ENCODE results near the gene SLC24A4.

DNA sequence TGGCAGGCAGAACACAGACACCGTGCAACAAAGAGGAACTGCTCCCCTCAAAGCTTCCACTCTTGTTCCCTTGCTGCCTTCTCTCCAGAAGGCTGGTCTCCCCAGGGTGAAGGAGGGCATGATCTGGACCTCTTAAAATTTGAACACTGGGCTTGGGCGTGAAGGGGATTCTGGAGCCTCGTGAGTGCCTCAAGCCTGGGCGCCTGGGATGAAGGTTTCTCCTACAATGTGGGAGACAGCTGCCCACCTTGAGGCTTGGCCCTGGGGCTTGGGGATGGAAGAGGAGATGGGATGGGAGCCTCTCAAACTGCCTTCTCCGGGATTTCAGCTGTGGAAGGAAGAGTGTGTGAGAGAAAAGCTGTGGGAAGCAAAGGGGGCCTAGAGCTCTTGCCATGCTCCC is 182.9 kb downstream of the SLC24A4 start:
- TF ChIP-seq POLR2A (IDR thresholded peaks at IDR 0.05; ENCODE audit: low read length) (no peak), GATA1 (IDR thresholded peaks at IDR 0.05; ENCODE audit: low read depth, low read length) (no peak)
